HEK293 (cell line): ENCODE measurements around the gene ICAM5.
A peak's percentile ranks its signal among the peaks of the same experiment; 100 is the strongest.

ENCODE experiments used
- GLI4 ChIP-seq: fragments of 450-650 bp; formaldehyde crosslinking; IDR thresholded peaks from 2 replicates; pipeline ENCODE4 v1.5.1; 2016; ENCODE audit warnings: missing biosample characterization, missing genetic modification characterization
- HOXD13 ChIP-seq: sonication (generic); formaldehyde crosslinking; IDR thresholded peaks from 2 replicates; pipeline ENCODE4 v1.8.0; 2022; ENCODE audit warnings: missing genetic modification reagents, borderline replicate concordance
- KLF9 ChIP-seq: fragments of 450-650 bp; formaldehyde crosslinking; IDR thresholded peaks from 2 replicates; pipeline ENCODE4 v1.5.1; 2016; ENCODE audit warnings: missing biosample characterization, missing genetic modification characterization, low read depth
- PRDM6 ChIP-seq: fragments of 450-650 bp; formaldehyde crosslinking; IDR thresholded peaks from 2 replicates; pipeline ENCODE4 v1.5.1; 2017; ENCODE audit warnings: missing biosample characterization, missing genetic modification characterization
- REPIN1 ChIP-seq: fragments of 450-650 bp; formaldehyde crosslinking; IDR thresholded peaks from 2 replicates; pipeline ENCODE4 v1.5.1; 2017; ENCODE audit warnings: missing biosample characterization, missing genetic modification characterization, low read depth
- SP3 ChIP-seq: fragments of 450-650 bp; formaldehyde crosslinking; IDR thresholded peaks from 2 replicates; pipeline ENCODE4 v1.5.1; 2016; ENCODE audit warnings: missing biosample characterization, missing genetic modification characterization
- TCF7L2 ChIP-seq: IDR thresholded peaks from 2 replicates; pipeline ENCODE4 v1.6.1; 2011; ENCODE audit warnings: low read depth, mild to moderate bottlenecking, inconsistent platforms, low read length, moderate library complexity, borderline replicate concordance
- ZEB2 ChIP-seq: fragments of 450-650 bp; formaldehyde crosslinking; IDR thresholded peaks from 2 replicates; pipeline ENCODE4 v1.5.1; 2016; ENCODE audit warnings: missing biosample characterization, missing genetic modification characterization
- ZFHX2 ChIP-seq: fragments of 450-650 bp; formaldehyde crosslinking; conservative IDR thresholded peaks from 2 replicates; pipeline ENCODE4 v1.5.1; 2016; ENCODE audit warnings: missing biosample characterization, missing genetic modification characterization
- ZFP41 ChIP-seq: fragments of 450-650 bp; formaldehyde crosslinking; IDR thresholded peaks from 2 replicates; pipeline ENCODE4 v1.5.1; 2016; ENCODE audit warnings: missing biosample characterization, missing genetic modification characterization, borderline replicate concordance
- ZNF10 ChIP-seq: fragments of 450-650 bp; formaldehyde crosslinking; IDR thresholded peaks from 2 replicates; pipeline ENCODE4 v1.5.1; 2017; ENCODE audit warnings: missing biosample characterization, missing genetic modification characterization
- ZNF155 ChIP-seq: fragments of 450-650 bp; formaldehyde crosslinking; IDR thresholded peaks from 2 replicates; pipeline ENCODE4 v1.5.1; 2016; ENCODE audit warnings: missing biosample characterization, missing genetic modification characterization
- ZNF169 ChIP-seq: fragments of 450-650 bp; formaldehyde crosslinking; IDR thresholded peaks from 2 replicates; pipeline ENCODE4 v1.5.1; 2016; ENCODE audit warnings: missing biosample characterization, missing genetic modification characterization
- ZNF175 ChIP-seq: fragments of 450-650 bp; formaldehyde crosslinking; IDR thresholded peaks from 2 replicates; pipeline ENCODE4 v1.5.1; 2016; ENCODE audit warnings: missing biosample characterization, missing genetic modification characterization
- ZNF24 ChIP-seq: fragments of 450-650 bp; formaldehyde crosslinking; IDR thresholded peaks from 2 replicates; pipeline ENCODE4 v1.5.1; 2016; ENCODE audit warnings: missing biosample characterization, missing genetic modification characterization
- ZNF274 ChIP-seq, 2 experiments: fragments of 200-500 bp in 1 of 2; fragments of 450-650 bp in 1 of 2; sonication (Bioruptor generic) in 1 of 2; formaldehyde crosslinking in 1 of 2; IDR thresholded peaks; 2 replicates each; pipeline versions ENCODE4 v1.5.1 to v1.6.1; 2014 to 2016; ENCODE audit warnings: borderline replicate concordance in 1 of 2, inconsistent platforms in 1 of 2, low read length in 1 of 2, missing biosample characterization in 1 of 2, missing genetic modification characterization in 1 of 2
- ZNF280C ChIP-seq: fragments of 450-650 bp; formaldehyde crosslinking; IDR thresholded peaks from 2 replicates; pipeline ENCODE4 v1.5.1; 2016; ENCODE audit warnings: missing biosample characterization, missing genetic modification characterization
- ZNF362 ChIP-seq: fragments of 450-650 bp; formaldehyde crosslinking; IDR thresholded peaks from 2 replicates; pipeline ENCODE4 v1.5.1; 2016; ENCODE audit warnings: missing biosample characterization, missing genetic modification characterization
- ZNF416 ChIP-seq: fragments of 450-650 bp; formaldehyde crosslinking; IDR thresholded peaks from 2 replicates; pipeline ENCODE4 v1.5.1; 2016; ENCODE audit warnings: missing biosample characterization, missing genetic modification characterization
- ZNF433 ChIP-seq: fragments of 450-650 bp; formaldehyde crosslinking; IDR thresholded peaks from 2 replicates; pipeline ENCODE4 v1.5.1; 2016; ENCODE audit warnings: missing biosample characterization, missing genetic modification characterization, low read depth
- ZNF510 ChIP-seq: fragments of 450-650 bp; formaldehyde crosslinking; IDR thresholded peaks from 2 replicates; pipeline ENCODE4 v1.5.1; 2018; ENCODE audit warnings: mild to moderate bottlenecking, missing genetic modification characterization, missing biosample characterization; ENCODE audit not compliant: insufficient replicate concordance
- ZNF518A ChIP-seq: fragments of 450-650 bp; formaldehyde crosslinking; conservative IDR thresholded peaks from 2 replicates; pipeline ENCODE4 v1.5.1; 2016; ENCODE audit warnings: low read depth, missing biosample characterization, missing genetic modification characterization
- ZNF596 ChIP-seq: fragments of 450-650 bp; IDR thresholded peaks from 2 replicates; pipeline ENCODE4 v1.5.0; 2018; ENCODE audit warnings: missing biosample characterization, mild to moderate bottlenecking, missing genetic modification characterization, moderate library complexity
- ZNF610 ChIP-seq: fragments of 450-650 bp; formaldehyde crosslinking; IDR thresholded peaks from 2 replicates; pipeline ENCODE4 v1.5.1; 2016; ENCODE audit warnings: missing biosample characterization, missing genetic modification characterization, borderline replicate concordance
- ZNF654 ChIP-seq: fragments of 450-650 bp; formaldehyde crosslinking; IDR thresholded peaks from 2 replicates; pipeline ENCODE4 v1.5.1; 2016; ENCODE audit warnings: low read depth, missing biosample characterization, missing genetic modification characterization
- ZNF704 ChIP-seq: fragments of 450-650 bp; formaldehyde crosslinking; IDR thresholded peaks from 2 replicates; pipeline ENCODE4 v1.5.1; 2016; ENCODE audit warnings: missing biosample characterization, missing genetic modification characterization
- ZNF777 ChIP-seq: fragments of 450-650 bp; formaldehyde crosslinking; IDR thresholded peaks from 2 replicates; pipeline ENCODE4 v1.5.1; 2017; ENCODE audit warnings: missing biosample characterization, missing genetic modification characterization, borderline replicate concordance
- ZNF785 ChIP-seq: fragments of 450-650 bp; formaldehyde crosslinking; IDR thresholded peaks from 2 replicates; pipeline ENCODE4 v1.5.1; 2016; ENCODE audit warnings: missing biosample characterization, missing genetic modification characterization
- ZNF837 ChIP-seq: fragments of 450-650 bp; formaldehyde crosslinking; IDR thresholded peaks from 2 replicates; pipeline ENCODE4 v1.5.1; 2016; ENCODE audit warnings: missing biosample characterization, missing genetic modification characterization

Gene ICAM5

GRCh38 chr19:10259162-10259905 lies 30.4 kb upstream of the ICAM5 start (continued):
- TF ChIP-seq ZNF280C (tag by site-specific recombination) (no peak), GLI4 (tag by site-specific recombination) (no peak), ZNF654 (tag by site-specific recombination) (peak; percentile 80), ZNF785 (no peak), ZNF433 (tag by site-specific recombination) (no peak), ZFHX2 (tag by site-specific recombination) (peak; percentile 67), ZNF175 (tag by site-specific recombination) (no peak), ZNF169 (tag by site-specific recombination) (no peak), ZNF704 (tag by site-specific recombination) (no peak), ZNF610 (tag by site-specific recombination) (no peak), ZNF518A (tag by site-specific recombination) (no peak), ZNF274 (IDR thresholded peaks at IDR 0.05; ENCODE audit: low read length) (no peak), ZNF274 (tag by site-specific recombination; IDR thresholded peaks at IDR 0.05; ENCODE audit: borderline replicate concordance) (no peak), REPIN1 (tag by site-specific recombination) (no peak), SP3 (no peak), KLF9 (tag by site-specific recombination) (0 out of 2 replicates have a peak, but pooled peaks have one; percentile 32), ZFP41 (tag by site-specific recombination) (no peak), TCF7L2 (no peak), ZNF24 (tag by site-specific recombination) (no peak), ZEB2 (tag by site-specific recombination) (peak; percentile 55; the same call in 1 of the 2 replicates), ZNF416 (tag by site-specific recombination) (no peak), ZNF362 (tag by site-specific recombination) (0 out of 2 replicates have a peak, but pooled peaks have one; percentile 13), ZNF155 (tag by site-specific recombination) (no peak), ZNF596 (tag by site-specific recombination) (no peak), ZNF777 (tag by site-specific recombination) (no peak), ZNF510 (no peak), ZNF10 (tag by site-specific recombination) (no peak), HOXD13 (CRISPR knock-in tag) (no peak), PRDM6 (tag by site-specific recombination) (no peak), ZNF837 (no peak)
